Superior temporal gyrus (tissue), 1 donor: Measurements from ENCODE around the gene YIPF3.

Experiments used
- DNase-seq: peaks from one replicate; pipeline ENCODE4 v3.0.0-alpha.2; 2016; ENCODE audit errors: extremely low spot score

Gene YIPF3

DNA sequence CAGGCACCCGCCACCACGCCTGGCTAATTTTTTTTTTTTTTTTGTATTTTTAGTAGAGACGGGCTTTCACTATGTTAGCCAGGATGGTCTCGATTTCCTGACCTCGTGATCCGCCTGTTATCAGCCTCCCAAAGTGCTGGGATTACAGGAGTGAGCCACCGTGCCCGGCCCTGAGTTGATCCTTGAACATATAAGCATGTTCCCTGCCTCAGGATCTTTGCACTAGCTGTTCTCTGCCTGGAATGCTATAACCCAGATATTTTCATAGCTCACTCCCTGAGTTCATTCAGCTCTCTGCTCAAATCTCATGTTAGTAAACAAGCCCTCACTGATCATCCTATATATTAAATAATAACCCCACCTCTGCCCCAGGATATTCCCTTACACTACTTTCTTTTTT lies 52.4 kb downstream of the YIPF3 start:
- no peak for DNase-seq

DNA sequence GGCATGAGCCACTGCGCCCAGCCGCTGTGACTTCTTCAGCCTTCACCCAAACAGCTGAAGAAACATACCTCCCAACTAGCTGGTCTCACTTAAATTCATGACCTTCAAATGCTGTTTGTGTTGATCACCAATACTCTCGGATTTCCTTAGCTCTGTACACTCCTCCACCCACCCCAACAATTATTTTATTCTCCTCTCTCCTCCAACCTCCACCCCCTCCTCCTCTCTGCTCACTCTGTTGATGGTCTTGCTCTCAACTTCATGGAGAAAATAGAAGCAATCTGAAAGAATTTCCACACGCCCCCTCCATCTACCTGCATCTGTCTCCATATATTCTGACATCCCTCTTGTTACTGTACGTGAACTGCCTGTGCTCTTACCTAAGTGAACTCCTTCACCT lies 54.8 kb downstream of the YIPF3 start:
- DNase-seq, result no peak
